CD8-positive, alpha-beta memory T cell (primary cell): Measurements from ENCODE around the gene OTUB2. TPM values are rescaled to one million over a fixed set of nuclear protein-coding genes. Genes with fewer than 3 reads are reported as not detected.
A peak's percentile ranks its signal among the peaks of the same experiment; 100 is the strongest.

Experiments used
- CTCF ChIA-PET: fragments of 350-600 bp; sonication (Branson Sonifier 250); formaldehyde crosslinking; loops from one replicate; lab custom pipeline; 2021; ENCODE audit warnings: antibody characterized with exemption; lab: Charles Lee
- POLR2A ChIA-PET: fragments of 350-600 bp; sonication (Branson Sonifier 250); formaldehyde crosslinking; loops from one replicate; lab custom pipeline; 2021; ENCODE audit warnings: antibody characterized with exemption; lab: Charles Lee
- DNase-seq, 5 donors: peaks; one replicate each; pipeline versions ENCODE4 v3.0.0 to v3.0.0-alpha.2; 2020 to 2022; ENCODE audit warnings: mixed read lengths in 1 of 5
- H3K27ac ChIP-seq: one replicate; pipeline ENCODE4 v1.7.0; 2013; ENCODE audit warnings: low read depth, mild to moderate bottlenecking, low read length, moderate library complexity
- H3K27me3 ChIP-seq: 2 replicates; pipeline ENCODE4 v1.7.0; 2013; ENCODE audit warnings: low read length, mild to moderate bottlenecking; ENCODE audit not compliant: insufficient read depth, poor library complexity, severe bottlenecking
- H3K36me3 ChIP-seq: 2 replicates; pipeline ENCODE4 v1.7.0; 2013; ENCODE audit warnings: mild to moderate bottlenecking, low read length, moderate library complexity; ENCODE audit not compliant: insufficient read depth
- H3K4me1 ChIP-seq: 2 replicates; pipeline ENCODE4 v1.7.0; 2013; ENCODE audit warnings: mild to moderate bottlenecking, low read length, moderate library complexity; ENCODE audit not compliant: insufficient read depth
- H3K4me3 ChIP-seq: 2 replicates; pipeline ENCODE4 v1.7.0; 2013; ENCODE audit warnings: mild to moderate bottlenecking, low read length
- H3K9me3 ChIP-seq: 2 replicates; pipeline ENCODE4 v1.7.0; 2013; ENCODE audit warnings: mild to moderate bottlenecking, low read length
- H3K27ac Mint-ChIP-seq, 8 donors: one replicate each; pipeline ENCODE4 v1.8.0; 2020 to 2021; ENCODE audit warnings: mixed read lengths in 8 of 8, mild to moderate bottlenecking in 6 of 8, inconsistent platforms in 3 of 8, moderate library complexity in 3 of 8
- H3K27me3 Mint-ChIP-seq, 2 donors: one replicate each; pipeline ENCODE4 v1.8.0; 2020 to 2021; ENCODE audit warnings: mixed read lengths in 2 of 2, mild to moderate bottlenecking in 1 of 2, moderate library complexity in 1 of 2
- H3K36me3 Mint-ChIP-seq, 3 donors: one replicate each; pipeline ENCODE4 v1.8.0; 2020 to 2021; ENCODE audit warnings: mixed read lengths in 3 of 3, inconsistent platforms in 1 of 3, mild to moderate bottlenecking in 1 of 3
- H3K4me1 Mint-ChIP-seq, 3 donors: one replicate each; pipeline ENCODE4 v1.8.0; 2020 to 2021; ENCODE audit warnings: mixed read lengths in 3 of 3, inconsistent platforms in 1 of 3, mild to moderate bottlenecking in 1 of 3
- H3K4me3 Mint-ChIP-seq, 7 donors: one replicate each; pipeline ENCODE4 v1.8.0; 2020 to 2021; ENCODE audit warnings: mixed read lengths in 7 of 7, mild to moderate bottlenecking in 6 of 7, moderate library complexity in 4 of 7, inconsistent platforms in 2 of 7
- H3K9me3 Mint-ChIP-seq, 5 donors: one replicate each; pipeline ENCODE4 v1.8.0; 2020 to 2022; ENCODE audit warnings: mixed read lengths in 5 of 5, mild to moderate bottlenecking in 3 of 5, moderate library complexity in 2 of 5, inconsistent platforms in 1 of 5
- polyA plus RNA-seq: library from polyadenylated mRNA; unstranded; fragments of 300-500 nt; fragmentation: Illumina TruSeq; gene quantifications from one replicate; pipeline ENCODE4 v1.2.3, GENCODE V29; 2021
- total RNA-seq, 2 experiments: library from RNA; stranded (reverse); gene quantifications; one replicate each; pipeline ENCODE4 v1.2.3, GENCODE V29; 2021

OTUB2 gene
- total RNA-seq (1 to 10 TPM; 1.1 to 1.8 TPM), polyA plus RNA-seq (0.12 TPM)

DNA sequence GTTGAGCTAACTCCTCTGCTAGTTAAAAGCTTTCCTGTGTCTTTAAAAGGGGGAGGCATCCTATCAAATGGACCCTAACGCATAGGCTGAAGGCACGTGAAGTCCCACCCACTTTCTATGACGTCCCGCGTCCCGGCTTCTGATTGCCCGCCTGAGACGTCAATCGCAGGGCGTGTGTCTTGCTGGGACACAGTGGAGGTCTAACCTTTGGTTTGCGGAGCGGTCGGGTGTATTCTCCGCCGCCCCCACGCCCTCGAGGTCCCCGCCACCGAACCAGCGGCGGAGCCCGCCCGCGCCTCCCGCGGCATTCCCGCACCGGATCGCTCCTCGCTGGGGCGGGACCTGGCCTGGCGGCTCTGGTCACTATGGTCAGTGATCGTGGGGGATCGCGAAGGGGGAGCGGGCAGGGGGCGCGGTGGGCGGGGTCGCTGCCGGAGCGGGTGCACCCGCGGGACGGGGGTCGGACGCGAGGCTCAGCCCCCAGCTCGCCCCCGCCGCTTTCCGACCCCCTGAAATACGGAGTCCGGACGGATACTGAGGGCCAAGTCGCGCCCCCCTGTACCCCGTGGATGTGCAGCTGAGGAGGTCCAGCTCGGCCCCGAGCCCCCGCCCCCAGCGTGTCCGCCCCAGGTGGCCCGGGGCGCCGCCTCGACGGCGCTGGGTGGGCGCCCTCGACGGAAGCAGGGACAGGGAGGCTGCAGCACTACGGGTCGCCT is at the start of gene OTUB2:
TSS of gene OTUB2 (plus strand) at position 168 of the 716 bp plus-strand sequence. CDS start at position 366, 198 bp downstream.
- ChIA-PET POLR2A (interaction anchor here (0.6 to 1.2 kb wide), 4 partner anchors 10 to 87 kb away, joined by 3 to 5 read pairs (median 4); no protein-coding TSS in a partner anchor), CTCF (interaction anchor here (1.0 to 4.3 kb wide), 8 partner anchors 10 to 117 kb away, joined by 3 to 29 read pairs (median 4); no protein-coding TSS in a partner anchor)
- H3K4me3 ChIP-seq = peak within 1 kb of the TSS; percentile 57
- no peak within 1 kb of the TSS for H3K27ac ChIP-seq
- Mint-ChIP-seq H3K27me3 (peaks cover 0 to 3% of the 10 kb centered on the region in 2 donors), H3K4me3 (peak within 1 kb of the TSS; percentile 71 to 94 (median 82)), H3K4me1 (peaks cover 21 to 36% (median 34%) of the 10 kb centered on the region in 3 donors), H3K36me3 (peaks cover 0 to 1% (median 0%) of the 10 kb centered on the region in 3 donors), H3K9me3 (no peaks in the 10 kb centered on the region), H3K27ac (peak within 1 kb of the TSS in 4 of 8 donors; percentile 19 to 85 (median 82))
- H3K27me3 ChIP-seq = no peaks in the 10 kb centered on the region
- no peaks in the 10 kb centered on the region for H3K9me3 ChIP-seq
- H3K36me3 ChIP-seq = no peaks in the 10 kb centered on the region
- peaks cover 5% of the 10 kb centered on the region for H3K4me1 ChIP-seq
- DNase-seq = peak; percentile 90 to 96 (median 94)

- peak within 1 kb of the TSS; percentile 19 for H3K4me3 ChIP-seq
- peaks cover 16% of the 10 kb centered on the region for H3K9me3 ChIP-seq
- peaks cover 2 to 25% (median 23%) of the 10 kb centered on the region in 5 donors for H3K9me3 Mint-ChIP-seq
- ChIA-PET CTCF (interaction anchor here (2.1 to 33.9 kb wide), 3 partner anchors 17 to 33 kb away, joined by 7 to 945 read pairs (median 177); no protein-coding TSS in a partner anchor), POLR2A (interaction anchor here (0.7 to 2.2 kb wide), 4 partner anchors 13 to 36 kb away, joined by 3 to 8 read pairs (median 3); no protein-coding TSS in a partner anchor)
- peak within 1 kb of the TSS; percentile 12 to 88 (median 61) for H3K4me3 Mint-ChIP-seq
- no peaks in the 10 kb centered on the region for H3K27me3 ChIP-seq
- H3K27ac ChIP-seq = no peak within 1 kb of the TSS
- H3K27me3 Mint-ChIP-seq = peaks cover 0 to 2% of the 10 kb centered on the region in 2 donors
- H3K4me1 Mint-ChIP-seq = peaks cover 50 to 84% (median 71%) of the 10 kb centered on the region in 3 donors
- H3K27ac Mint-ChIP-seq = peak within 1 kb of the TSS in 7 of 8 donors; percentile 11 to 90 (median 79)
- DNase-seq = no peak
- H3K36me3 Mint-ChIP-seq = peaks cover 1 to 14% (median 3%) of the 10 kb centered on the region in 3 donors
- H3K36me3 ChIP-seq = no peaks in the 10 kb centered on the region
- H3K4me1 ChIP-seq = peaks cover 42% of the 10 kb centered on the region
Observed at GRCh38 chr14:93976477-93977057, 49.6 kb upstream of the OTUB2 start, which contains the start of gene ASB2. Gene ASB2, minus strand, starts transcription at chr14:93976570. Its CDS starts 12,031 bp downstream, at chr14:93964539.

- peak overlapping the region in 4 of 8 donors; percentile 36 to 90 (median 68) for H3K27ac Mint-ChIP-seq
- peaks cover 0 to 2% of the 10 kb centered on the region in 2 donors for H3K27me3 Mint-ChIP-seq
- POLR2A ChIA-PET = interaction anchor here (0.7 to 2.2 kb wide), 3 partner anchors 14 to 37 kb away, joined by 3 to 8 read pairs (median 3); no protein-coding TSS in a partner anchor
- peak overlapping the region in 3 of 7 donors; percentile 13 to 80 (median 65) for H3K4me3 Mint-ChIP-seq
- Histone ChIP-seq H3K27ac (no peak overlapping the region), H3K36me3 (no peaks in the 10 kb centered on the region), H3K9me3 (peaks cover 16% of the 10 kb centered on the region), H3K4me1 (peaks cover 42% of the 10 kb centered on the region), H3K4me3 (peak overlapping the region; percentile 19), H3K27me3 (no peaks in the 10 kb centered on the region)
- peaks cover 46 to 78% (median 65%) of the 10 kb centered on the region in 3 donors for H3K4me1 Mint-ChIP-seq
- CTCF ChIA-PET = interaction anchor here (2.1 to 33.9 kb wide), 3 partner anchors 17 to 34 kb away, joined by 7 to 945 read pairs (median 177); no protein-coding TSS in a partner anchor
- no peak for DNase-seq
- peaks cover 2 to 25% (median 23%) of the 10 kb centered on the region in 5 donors for H3K9me3 Mint-ChIP-seq
- peaks cover 1 to 14% (median 3%) of the 10 kb centered on the region in 3 donors for H3K36me3 Mint-ChIP-seq
Observed at GRCh38 chr14:93977171-93977570, 49.0 kb upstream of the OTUB2 start.

DNA sequence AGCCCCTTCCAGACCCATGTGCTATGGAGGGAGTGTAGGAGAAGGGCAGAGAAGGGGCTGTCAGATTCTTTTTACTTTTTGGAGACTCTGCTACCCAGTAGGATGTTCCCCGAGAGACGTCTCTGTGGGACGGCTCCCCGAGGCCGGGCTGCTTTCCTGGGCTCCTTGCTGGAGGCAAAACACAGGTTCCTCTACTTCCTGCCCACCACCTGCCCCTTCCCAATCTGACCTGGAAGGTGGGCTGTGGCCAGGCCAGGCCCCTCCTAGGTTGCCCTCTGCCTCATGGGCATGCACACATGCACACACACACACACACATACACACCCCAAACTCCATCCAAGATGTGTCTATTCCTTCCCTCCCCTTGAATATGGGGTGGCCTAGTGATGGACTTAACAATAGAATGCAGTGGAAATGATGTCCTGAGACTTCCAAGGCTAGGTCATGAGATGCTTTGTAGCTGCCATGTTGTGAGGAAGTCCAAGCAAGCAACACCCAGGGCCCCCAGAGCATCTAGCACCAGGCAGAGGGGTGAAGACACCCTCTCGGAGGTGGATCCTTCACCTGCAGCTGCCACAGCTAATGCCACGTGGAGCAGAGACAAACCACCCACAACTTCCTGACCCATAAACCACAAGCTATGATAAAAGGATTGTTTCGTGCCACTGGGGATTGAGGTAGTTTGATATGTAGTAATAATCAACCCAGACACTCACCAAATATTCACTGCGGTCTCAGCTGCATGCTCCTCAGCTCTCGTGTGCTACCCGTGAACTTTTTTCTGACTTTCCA is 48.2 kb upstream of the OTUB2 start:
- Histone ChIP-seq H3K4me3 (peak overlapping the region; percentile 16), H3K9me3 (peaks cover 16% of the 10 kb centered on the region), H3K27me3 (no peaks in the 10 kb centered on the region), H3K27ac (no peak overlapping the region), H3K4me1 (peaks cover 42% of the 10 kb centered on the region), H3K36me3 (no peaks in the 10 kb centered on the region)
- peaks cover 2 to 25% (median 23%) of the 10 kb centered on the region in 5 donors for H3K9me3 Mint-ChIP-seq
- peaks cover 0 to 2% of the 10 kb centered on the region in 2 donors for H3K27me3 Mint-ChIP-seq
- ChIA-PET CTCF (interaction anchor here (0.7 to 33.9 kb wide), 8 partner anchors 9 to 159 kb away, joined by 3 to 945 read pairs (median 8); partner anchors contain the start of gene CCDC197), POLR2A (interaction anchor here (0.9 to 1.4 kb wide), 6 partner anchors 15 to 38 kb away, joined by 3 to 14 read pairs (median 4); no protein-coding TSS in a partner anchor)
- peak overlapping the region; percentile 77 to 95 (median 88) for H3K27ac Mint-ChIP-seq
- DNase-seq = peak; percentile 42 to 89 (median 82)
- H3K4me3 Mint-ChIP-seq = peak overlapping the region; percentile 41 to 80 (median 66)
- peaks cover 43 to 72% (median 59%) of the 10 kb centered on the region in 3 donors for H3K4me1 Mint-ChIP-seq
- peaks cover 1 to 14% (median 3%) of the 10 kb centered on the region in 3 donors for H3K36me3 Mint-ChIP-seq

- Mint-ChIP-seq H3K4me1 (peaks cover 41 to 64% (median 55%) of the 10 kb centered on the region in 3 donors), H3K27ac (peak overlapping the region; percentile 77 to 95 (median 88)), H3K36me3 (peaks cover 1 to 14% (median 3%) of the 10 kb centered on the region in 3 donors), H3K4me3 (peak overlapping the region in 6 of 7 donors; percentile 8 to 66 (median 54)), H3K9me3 (peaks cover 2 to 25% (median 23%) of the 10 kb centered on the region in 5 donors), H3K27me3 (peaks cover 0 to 2% of the 10 kb centered on the region in 2 donors)
- no peaks in the 10 kb centered on the region for H3K27me3 ChIP-seq
- ChIA-PET CTCF (interaction anchor here (0.7 to 33.9 kb wide), 9 partner anchors 10 to 158 kb away, joined by 3 to 945 read pairs (median 7); partner anchors contain the start of gene CCDC197), POLR2A (interaction anchor here (0.9 to 1.4 kb wide), 6 partner anchors 15 to 39 kb away, joined by 3 to 14 read pairs (median 4); no protein-coding TSS in a partner anchor)
- H3K36me3 ChIP-seq = no peaks in the 10 kb centered on the region
- H3K4me1 ChIP-seq = peaks cover 42% of the 10 kb centered on the region
- H3K4me3 ChIP-seq = peak overlapping the region; percentile 10
- no peak overlapping the region for H3K27ac ChIP-seq
- peaks cover 16% of the 10 kb centered on the region for H3K9me3 ChIP-seq
- no peak for DNase-seq
Observed at GRCh38 chr14:93978735-93979134, 47.4 kb upstream of the OTUB2 start.

- H3K9me3 ChIP-seq = peaks cover 16% of the 10 kb centered on the region
- Mint-ChIP-seq H3K4me1 (peaks cover 38 to 46% (median 46%) of the 10 kb centered on the region in 3 donors), H3K27me3 (peaks cover 0 to 5% of the 10 kb centered on the region in 2 donors), H3K27ac (peak overlapping the region in 1 of 8 donors; percentile 70), H3K9me3 (peaks cover 2 to 25% (median 23%) of the 10 kb centered on the region in 5 donors), H3K4me3 (peak overlapping the region in 2 of 7 donors; percentile 26 to 42), H3K36me3 (peaks cover 1 to 13% (median 3%) of the 10 kb centered on the region in 3 donors)
- DNase-seq = no peak
- ChIA-PET POLR2A (no interaction called here), CTCF (interaction anchor here (1.0 to 33.9 kb wide), 3 partner anchors 9 to 37 kb away, joined by 3 to 945 read pairs (median 6); no protein-coding TSS in a partner anchor)
- no peak overlapping the region for H3K4me3 ChIP-seq
- no peaks in the 10 kb centered on the region for H3K36me3 ChIP-seq
- H3K27ac ChIP-seq = no peak overlapping the region
- peaks cover 41% of the 10 kb centered on the region for H3K4me1 ChIP-seq
- H3K27me3 ChIP-seq = no peaks in the 10 kb centered on the region
Observed at GRCh38 chr14:93980456-93981201, 45.5 kb upstream of the OTUB2 start.
